ENCODE data around the gene STRN3.

The STRN3 gene

GRCh38 chr14:31026450-31027235, 464 bp upstream of the STRN3 start:
- peaks cover 41% of the 10 kb centered on the region for H3K79me2 ChIP-seq (ENCODE audit: insufficient read depth, low read length)
- no peaks in the 10 kb centered on the region for H3K9me2 ChIP-seq (ENCODE audit: low read depth, low read length)
- H3K4me2 ChIP-seq (ENCODE audit: low read length): peak overlapping the region; percentile 75
- peaks cover 36% of the 10 kb centered on the region for H3K4me1 ChIP-seq (ENCODE audit: insufficient read depth, low read length, severe bottlenecking)
- H3K9ac ChIP-seq (ENCODE audit: low read length): peak overlapping the region; percentile 98
- H3K27ac ChIP-seq (ENCODE audit: low read depth, low read length, poor library complexity, severe bottlenecking): peak overlapping the region; percentile 68
- no peaks in the 10 kb centered on the region for H3F3A ChIP-seq (ENCODE audit: insufficient read depth, low read length)
- no peaks in the 10 kb centered on the region for H4K20me1 ChIP-seq (ENCODE audit: insufficient read depth, low read length)
- H3K36me3 ChIP-seq (ENCODE audit: insufficient read depth, low read length): peaks cover 16% of the 10 kb centered on the region
- TF ChIP-seq EZH2 (IDR thresholded peaks at IDR 0.05; ENCODE audit: borderline replicate concordance, low read length) (no peak), CTCF (IDR thresholded peaks at IDR 0.05; ENCODE audit: low read length) (no peak)
- no peak overlapping the region for H2AFZ ChIP-seq (ENCODE audit: low read length)
- H3K27me3 ChIP-seq (ENCODE audit: insufficient read depth, low read length): no peaks in the 10 kb centered on the region
- peak overlapping the region; percentile 95 for H3K4me3 ChIP-seq (ENCODE audit: low read depth, low read length, poor library complexity, severe bottlenecking)
- no peaks in the 10 kb centered on the region for H3K9me3 ChIP-seq (ENCODE audit: low read length)

GRCh38 chr14:31025367-31026076, 657 bp downstream of the STRN3 start, which contains the start of gene AP4S1:
Gene AP4S1 (plus strand): TSS chr14:31025649. CDS start chr14:31066197, 40,548 bp downstream.
- Histone ChIP-seq H4K20me1 (ENCODE audit: insufficient read depth, low read length) (no peaks in the 10 kb centered on the region), H3K4me2 (ENCODE audit: low read length) (peak within 1 kb of the TSS; percentile 97), H3K9me2 (ENCODE audit: low read depth, low read length) (no peaks in the 10 kb centered on the region), H3K4me1 (ENCODE audit: insufficient read depth, low read length, severe bottlenecking) (peaks cover 33% of the 10 kb centered on the region), H3K27me3 (ENCODE audit: insufficient read depth, low read length) (no peaks in the 10 kb centered on the region), H3K36me3 (ENCODE audit: insufficient read depth, low read length) (peaks cover 27% of the 10 kb centered on the region), H3K79me2 (ENCODE audit: insufficient read depth, low read length) (peaks cover 53% of the 10 kb centered on the region), H3F3A (ENCODE audit: insufficient read depth, low read length) (no peaks in the 10 kb centered on the region), H3K4me3 (ENCODE audit: low read depth, low read length, poor library complexity, severe bottlenecking) (peak within 1 kb of the TSS; percentile 95), H3K9me3 (ENCODE audit: low read length) (no peaks in the 10 kb centered on the region), H3K9ac (ENCODE audit: low read length) (peak within 1 kb of the TSS; percentile 98), H3K27ac (ENCODE audit: low read depth, low read length, poor library complexity, severe bottlenecking) (peak within 1 kb of the TSS; percentile 72), H2AFZ (ENCODE audit: low read length) (no peak within 1 kb of the TSS)
- no peak for TF ChIP-seq CTCF (IDR thresholded peaks at IDR 0.05; ENCODE audit: low read length)
- TF ChIP-seq EZH2 (IDR thresholded peaks at IDR 0.05; ENCODE audit: borderline replicate concordance, low read length): no peak

GRCh38 chr14:31024577-31025366, 1.4 kb downstream of the STRN3 start:
- no peaks in the 10 kb centered on the region for H3F3A ChIP-seq (ENCODE audit: insufficient read depth, low read length)
- H3K9ac ChIP-seq (ENCODE audit: low read length): peak overlapping the region; percentile 98
- no peaks in the 10 kb centered on the region for H4K20me1 ChIP-seq (ENCODE audit: insufficient read depth, low read length)
- no peaks in the 10 kb centered on the region for H3K27me3 ChIP-seq (ENCODE audit: insufficient read depth, low read length)
- H3K9me3 ChIP-seq (ENCODE audit: low read length): no peaks in the 10 kb centered on the region
- peak overlapping the region; percentile 72 for H3K27ac ChIP-seq (ENCODE audit: low read depth, low read length, poor library complexity, severe bottlenecking)
- peaks cover 32% of the 10 kb centered on the region for H3K36me3 ChIP-seq (ENCODE audit: insufficient read depth, low read length)
- peaks cover 60% of the 10 kb centered on the region for H3K79me2 ChIP-seq (ENCODE audit: insufficient read depth, low read length)
- TF ChIP-seq CTCF (IDR thresholded peaks at IDR 0.05; ENCODE audit: low read length): no peak
- TF ChIP-seq EZH2 (IDR thresholded peaks at IDR 0.05; ENCODE audit: borderline replicate concordance, low read length): no peak
- H3K9me2 ChIP-seq (ENCODE audit: low read depth, low read length): no peaks in the 10 kb centered on the region
- peak overlapping the region; percentile 97 for H3K4me2 ChIP-seq (ENCODE audit: low read length)
- peak overlapping the region; percentile 95 for H3K4me3 ChIP-seq (ENCODE audit: low read depth, low read length, poor library complexity, severe bottlenecking)
- H2AFZ ChIP-seq (ENCODE audit: low read length): no peak overlapping the region
- peaks cover 33% of the 10 kb centered on the region for H3K4me1 ChIP-seq (ENCODE audit: insufficient read depth, low read length, severe bottlenecking)

Data from OCI-LY1 (cell line).